AG09319 (cell line): Measurements from ENCODE around the gene SERTAD4.

Source experiments
- DNase-seq: peaks from one replicate; pipeline ENCODE4 v3.0.0-alpha.2; 2010; ENCODE audit warnings: low read depth; ENCODE audit errors: extremely low read depth
- TF ChIP-seq, protein P1 (sequence below): IDR thresholded peaks from 2 replicates; pipeline ENCODE4 v1.5.1; 2011; ENCODE audit warnings: low read depth, mild to moderate bottlenecking, inconsistent platforms, low read length, moderate library complexity

The SERTAD4 gene

DNA sequence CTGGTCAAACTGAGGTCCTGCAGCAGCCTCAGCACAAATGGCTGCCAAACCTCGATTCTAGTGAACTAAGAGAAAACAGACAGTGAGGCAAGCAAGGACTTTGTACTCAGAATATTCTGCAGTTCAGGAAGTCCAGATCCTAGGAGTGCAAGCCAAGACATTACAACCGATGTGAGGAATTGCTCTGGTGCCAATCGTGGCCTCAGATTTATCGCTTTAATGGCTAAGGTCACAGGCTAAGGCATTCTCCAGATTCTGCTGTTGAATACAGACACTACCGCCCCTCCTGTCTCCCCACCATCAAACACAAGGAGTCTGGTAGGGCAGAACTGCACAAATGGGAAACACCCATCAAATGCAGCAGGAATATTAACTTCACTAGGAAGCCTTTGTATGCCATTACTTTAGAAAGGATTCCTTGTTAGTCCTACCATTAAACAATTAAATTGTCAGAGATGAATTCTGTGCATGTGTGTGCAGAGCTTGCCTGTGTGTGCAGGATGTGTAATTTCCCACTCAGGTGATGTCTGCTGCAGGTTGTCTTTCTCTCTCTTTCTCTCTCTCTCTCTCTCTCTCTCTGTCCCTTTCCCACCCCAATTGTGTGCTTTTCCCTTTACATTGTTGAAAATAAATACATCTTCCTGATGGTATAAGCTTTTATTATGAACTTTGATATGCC, 9.2 kb upstream of the SERTAD4 start:
- TF ChIP-seq, protein P1, sequence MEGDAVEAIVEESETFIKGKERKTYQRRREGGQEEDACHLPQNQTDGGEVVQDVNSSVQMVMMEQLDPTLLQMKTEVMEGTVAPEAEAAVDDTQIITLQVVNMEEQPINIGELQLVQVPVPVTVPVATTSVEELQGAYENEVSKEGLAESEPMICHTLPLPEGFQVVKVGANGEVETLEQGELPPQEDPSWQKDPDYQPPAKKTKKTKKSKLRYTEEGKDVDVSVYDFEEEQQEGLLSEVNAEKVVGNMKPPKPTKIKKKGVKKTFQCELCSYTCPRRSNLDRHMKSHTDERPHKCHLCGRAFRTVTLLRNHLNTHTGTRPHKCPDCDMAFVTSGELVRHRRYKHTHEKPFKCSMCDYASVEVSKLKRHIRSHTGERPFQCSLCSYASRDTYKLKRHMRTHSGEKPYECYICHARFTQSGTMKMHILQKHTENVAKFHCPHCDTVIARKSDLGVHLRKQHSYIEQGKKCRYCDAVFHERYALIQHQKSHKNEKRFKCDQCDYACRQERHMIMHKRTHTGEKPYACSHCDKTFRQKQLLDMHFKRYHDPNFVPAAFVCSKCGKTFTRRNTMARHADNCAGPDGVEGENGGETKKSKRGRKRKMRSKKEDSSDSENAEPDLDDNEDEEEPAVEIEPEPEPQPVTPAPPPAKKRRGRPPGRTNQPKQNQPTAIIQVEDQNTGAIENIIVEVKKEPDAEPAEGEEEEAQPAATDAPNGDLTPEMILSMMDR = no peak
- DNase-seq = no peak

DNA sequence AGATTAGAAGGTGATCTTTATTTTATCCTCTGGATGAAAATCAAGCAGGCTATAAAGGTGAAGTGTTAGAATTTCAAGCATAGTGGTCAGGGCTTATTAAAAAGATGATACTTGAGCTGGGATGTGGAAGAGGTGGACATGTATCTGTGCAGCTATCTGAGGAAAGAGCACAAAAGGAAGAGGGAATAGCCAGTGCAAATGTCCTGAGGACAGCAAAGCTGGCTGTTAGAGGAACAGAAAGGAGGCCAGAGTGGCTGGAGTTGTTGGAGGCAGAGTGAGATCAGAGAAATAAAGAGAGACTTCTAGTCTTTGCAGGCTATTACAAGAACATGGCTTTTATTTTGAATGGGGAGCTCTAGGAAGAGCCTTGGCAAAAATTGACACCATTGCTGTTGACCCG, 4.4 kb upstream of the SERTAD4 start:
- TF ChIP-seq, protein P1 = no peak
- no peak for DNase-seq

DNA sequence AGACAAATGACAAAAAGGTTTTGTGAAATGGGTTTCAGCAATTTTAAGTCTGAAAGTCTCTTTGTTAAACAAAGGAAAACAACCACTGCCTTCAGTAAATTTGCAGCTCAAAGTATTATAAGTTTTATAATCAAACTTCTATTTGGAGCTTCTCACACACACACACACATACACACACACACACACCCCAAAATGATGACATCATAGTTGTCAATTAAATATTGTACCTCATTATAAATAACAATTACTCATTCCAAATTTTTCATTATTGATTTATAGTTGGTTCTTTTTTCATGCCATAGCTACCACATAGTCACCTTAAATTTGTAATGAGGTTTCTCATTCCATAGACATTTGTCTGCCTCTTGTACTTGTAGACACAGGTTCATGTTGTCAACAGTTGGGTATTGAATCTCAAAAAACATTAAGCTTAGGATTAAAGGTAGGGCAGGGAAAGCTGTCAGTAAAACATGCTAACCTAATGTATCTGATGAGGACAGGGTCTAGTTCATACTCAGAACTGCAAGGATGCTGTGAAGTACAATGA, 2.4 kb upstream of the SERTAD4 start:
- TF ChIP-seq, protein P1 = no peak
- no peak for DNase-seq

DNA sequence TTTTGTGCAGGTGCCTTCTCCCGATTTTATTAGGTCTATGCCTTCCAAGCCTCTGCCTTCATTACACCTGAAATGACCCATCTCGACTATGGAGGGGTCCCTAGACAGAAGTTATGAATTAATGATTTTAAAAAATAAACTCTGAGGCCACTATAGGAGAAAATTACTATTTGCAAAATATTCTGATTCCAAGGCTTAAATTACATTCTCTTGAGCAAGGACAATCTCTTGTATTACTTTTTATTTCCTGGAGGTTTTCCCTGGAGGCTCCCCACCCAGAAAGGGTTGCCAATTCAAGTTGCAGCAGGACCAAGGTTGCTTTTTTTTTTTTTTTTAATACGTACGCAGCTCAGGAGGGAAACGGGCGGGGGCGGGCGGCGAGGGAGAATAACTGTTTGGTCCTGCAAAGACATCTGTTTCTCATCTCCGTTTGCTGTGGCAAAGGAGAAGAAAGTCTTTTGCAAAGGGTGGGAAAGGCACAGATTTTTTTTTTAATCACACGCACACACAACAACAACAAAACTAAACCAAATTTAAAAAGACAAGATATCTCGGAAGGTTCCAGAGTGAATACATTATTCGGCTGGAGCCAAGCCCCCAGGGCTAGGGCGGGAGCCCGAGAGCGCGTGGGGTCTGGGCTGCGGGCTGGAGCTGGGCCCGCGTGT, 618 bp upstream of the SERTAD4 start:
- TF ChIP-seq, protein P1 = no peak
- DNase-seq = no peak

DNA sequence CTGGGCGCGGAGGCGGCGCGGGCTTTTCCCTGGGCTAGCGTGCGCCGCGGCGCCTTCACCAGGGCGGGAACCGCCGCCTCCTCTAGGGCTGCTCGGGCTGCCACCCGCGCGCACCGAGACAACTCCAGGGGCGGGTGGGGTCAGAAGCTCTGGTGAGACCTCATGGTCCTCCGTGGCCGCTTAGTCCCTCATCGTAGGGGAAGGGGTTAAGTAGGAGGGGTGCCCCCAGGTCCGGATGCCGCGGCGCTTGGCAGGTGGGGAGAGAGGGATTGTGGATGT, 559 bp downstream of the SERTAD4 start:
- DNase-seq = no peak
- TF ChIP-seq, protein P1 = no peak

DNA sequence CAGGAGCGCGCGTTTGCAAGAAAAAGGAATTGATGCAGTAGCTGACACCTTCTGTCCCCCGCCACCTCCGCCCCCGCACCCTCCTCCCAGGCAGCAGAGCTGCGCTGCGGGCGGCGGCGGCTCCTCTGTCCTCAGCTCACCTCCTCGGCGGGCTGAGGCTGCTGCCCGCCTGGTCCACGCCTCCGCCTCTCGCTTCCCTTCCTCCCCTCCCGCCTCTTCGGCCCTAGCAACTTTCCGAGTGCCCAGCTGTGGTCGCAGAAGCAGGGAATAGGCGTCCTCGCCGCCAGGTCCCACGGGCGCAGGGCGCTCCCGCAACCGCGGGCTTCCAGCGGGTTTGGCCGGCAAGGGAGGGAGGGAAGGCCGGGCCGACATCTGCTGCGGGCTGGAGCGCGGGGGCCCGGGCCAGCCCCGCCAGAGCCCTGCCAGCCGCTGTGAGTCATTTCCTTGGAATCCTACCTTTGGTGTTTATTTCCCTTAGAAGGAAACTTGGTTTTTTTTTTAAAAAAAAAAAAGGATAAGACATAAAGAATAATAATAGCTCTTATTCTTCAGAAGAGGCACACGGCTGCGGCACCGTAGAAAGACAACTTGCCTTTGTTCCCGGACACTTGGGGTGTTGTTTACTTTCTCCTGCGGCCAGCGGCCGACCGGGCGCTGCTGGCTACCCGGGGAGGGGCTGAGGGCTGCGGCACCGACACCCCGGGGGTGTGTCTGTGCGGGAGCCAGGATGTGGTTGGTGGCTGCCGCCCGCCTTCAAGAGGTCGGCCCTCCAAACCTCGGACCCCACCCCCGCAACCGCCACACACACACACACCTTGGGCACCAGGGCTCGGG, 1.1 kb downstream of the SERTAD4 start:
- no peak for DNase-seq
- TF ChIP-seq, protein P1 = no peak

DNA sequence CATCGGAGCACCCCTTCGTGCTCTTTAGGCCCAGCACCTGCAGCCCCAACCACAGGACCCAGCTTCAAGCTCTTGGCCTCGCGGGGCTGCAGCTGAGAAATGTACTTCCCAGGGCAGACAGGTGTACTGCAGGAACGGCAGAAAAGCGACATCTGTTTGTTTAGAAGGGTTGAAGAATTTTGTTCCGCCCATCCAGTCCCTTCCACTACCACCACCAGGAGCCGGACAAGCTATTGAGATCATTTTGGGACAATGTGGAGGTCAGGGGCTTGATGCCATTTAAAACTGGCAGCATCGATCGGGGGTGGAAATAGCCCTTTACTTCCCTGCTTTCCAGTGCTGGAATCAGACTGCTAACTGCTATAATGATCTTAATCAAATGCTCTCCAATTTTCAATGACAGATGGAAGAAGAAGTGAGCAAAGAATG, 1.7 kb downstream of the SERTAD4 start:
- TF ChIP-seq, protein P1 = no peak
- DNase-seq = no peak
